Testis (tissue), 3 donors: ENCODE data around the gene PEMT. TPM values are rescaled to one million over a fixed set of nuclear protein-coding genes. Genes with fewer than 3 reads are reported as not detected.

Source experiments
- DNase-seq: peaks from one replicate; pipeline ENCODE4 v3.0.0-alpha.2; 2019
- H3K27ac ChIP-seq, 2 donors: fragments of 200-600 bp; sonication (generic); one replicate each; pipeline ENCODE4 v1.5.1; 2019
- H3K27me3 ChIP-seq: fragments of 200-600 bp; sonication (generic); one replicate; pipeline ENCODE4 v1.5.1; 2019
- H3K36me3 ChIP-seq: fragments of 200-600 bp; sonication (generic); one replicate; pipeline ENCODE4 v1.5.1; 2017; ENCODE audit warnings: low read depth; ENCODE audit errors: missing control alignments
- H3K4me1 ChIP-seq: fragments of 200-600 bp; sonication (generic); one replicate; pipeline ENCODE4 v1.5.1; 2019
- H3K4me3 ChIP-seq, 2 donors: fragments of 200-600 bp; sonication (generic); one replicate each; pipeline ENCODE4 v1.5.1; 2017 to 2019
- H3K9me3 ChIP-seq: fragments of 200-600 bp; sonication (generic); one replicate; pipeline ENCODE4 v1.5.1; 2017
- CTCF ChIP-seq, 3 experiments: fragments of 450-650 bp in 2 of 3; fragments of 200-600 bp in 1 of 3; sonication (generic) in 1 of 3; IDR thresholded peaks; one replicate each; pipeline ENCODE4 v1.5.1; 2016 to 2019; ENCODE audit warnings: antibody characterized with exemption in 3 of 3, mild to moderate bottlenecking in 2 of 3, moderate library complexity in 1 of 3
- POLR2A ChIP-seq: fragments of 450-650 bp; IDR thresholded peaks from one replicate; pipeline ENCODE4 v1.6.1; 2017; ENCODE audit warnings: antibody characterized with exemption, mild to moderate bottlenecking, moderate library complexity
- WGBS, 2 donors: methylation state at CpG; one replicate each; pipeline ENCODE4 v1.1.5; 2018; 5-methylcytosine and 5-hydroxymethylcytosine counted together
- intact Hi-C: fragments of 100-400 bp; cut with DNase I; formaldehyde crosslinking; loops from one replicate; pipeline ENCODE4 v1.15.1; 2023; ENCODE audit warnings: low total_unique reads
- polyA plus RNA-seq: library from polyadenylated mRNA; stranded (reverse); fragments of 350-450 nt; fragmentation: Illumina TruSeq; extraction: RNeasy Lipid Tissue Mini Kit (QIAGEN cat#74804); gene quantifications from one replicate; pipeline ENCODE4 v1.2.3, GENCODE V29; 2014; ENCODE audit warnings: low read depth, low replicate concordance; ENCODE audit not compliant: insufficient read depth
- total RNA-seq, 2 donors: library from RNA; depleted of rRNA; stranded (reverse); fragments of >200 nt; gene quantifications; one replicate each; pipeline ENCODE4 v1.2.3, GENCODE V29; 2016

Gene PEMT
- total and polyA plus RNA-seq, 3 donors from 2014 or later: 66.0 to 120 (median 83.1) TPM

- Histone ChIP-seq H3K27me3 (no peaks in the 10 kb centered on the region), H3K4me1 (no peaks in the 10 kb centered on the region), H3K27ac (peak overlapping the region; percentile 7 to 15), H3K36me3 (no peaks in the 10 kb centered on the region), H3K9me3 (no peaks in the 10 kb centered on the region), H3K4me3 (no peak overlapping the region)
- no peak for DNase-seq
- TF ChIP-seq POLR2A (no peak), CTCF (IDR thresholded peaks at IDR 0.05) (no peak)
- intact Hi-C loops: no loop called here
- 74 to 82% methylated on average over 9 of the region's 9 CpGs for WGBS, 2 donors
These were observed 20.8 kb upstream of the PEMT start for GRCh38 chr17:17612085-17613022.

- no peaks in the 10 kb centered on the region for H3K4me1 ChIP-seq
- TF ChIP-seq CTCF (IDR thresholded peaks at IDR 0.05) (no peak), POLR2A (no peak)
- H3K9me3 ChIP-seq: no peaks in the 10 kb centered on the region
- no peak overlapping the region for H3K4me3 ChIP-seq
- DNase-seq: no peak
- no peaks in the 10 kb centered on the region for H3K27me3 ChIP-seq
- H3K36me3 ChIP-seq: no peaks in the 10 kb centered on the region
- H3K27ac ChIP-seq: no peak overlapping the region
- WGBS, 2 donors: 95 to 96% methylated on average over 3 to 4 of the region's 4 CpGs
- intact Hi-C loops: no loop called here
These were observed 17.6 kb upstream of the PEMT start for GRCh38 chr17:17609121-17609520.

- no peaks in the 10 kb centered on the region for H3K4me1 ChIP-seq
- TF ChIP-seq POLR2A (no peak), CTCF (IDR thresholded peaks at IDR 0.05) (no peak)
- WGBS, 2 donors: 69 to 70% methylated on average over 7 of the region's 7 CpGs
- no peak overlapping the region for H3K27ac ChIP-seq
- DNase-seq: no peak
- no peaks in the 10 kb centered on the region for H3K27me3 ChIP-seq
- no peaks in the 10 kb centered on the region for H3K36me3 ChIP-seq
- H3K4me3 ChIP-seq: no peak overlapping the region
- no peaks in the 10 kb centered on the region for H3K9me3 ChIP-seq
- intact Hi-C loops: no loop called here
These were observed 15.0 kb upstream of the PEMT start for GRCh38 chr17:17606416-17607000.

GRCh38 chr17:17605729-17606088 is 14.2 kb upstream of the PEMT start:
- TF ChIP-seq CTCF (IDR thresholded peaks at IDR 0.05) (no peak), POLR2A (no peak)
- 59 to 62% methylated on average over 4 of the region's 4 CpGs for WGBS, 2 donors
- Histone ChIP-seq H3K4me3 (no peak overlapping the region), H3K4me1 (no peaks in the 10 kb centered on the region), H3K27me3 (no peaks in the 10 kb centered on the region), H3K9me3 (no peaks in the 10 kb centered on the region), H3K27ac (no peak overlapping the region), H3K36me3 (no peaks in the 10 kb centered on the region)
- intact Hi-C loops: no loop called here
- no peak for DNase-seq
